Stomach (tissue), 4 donors: ENCODE results near the gene CALHM1.

Experiments
- POLR2AphosphoS5 ChIP-seq, 3 donors: sonication (generic); formaldehyde crosslinking; IDR thresholded peaks; one replicate each; pipeline ENCODE4 v1.6.1; 2016; ENCODE audit warnings: antibody characterized with exemption in 3 of 3
- TF ChIP-seq, protein P1 (sequence below), 7 experiments: fragments of 450-650 bp in 4 of 7; fragments of 200-600 bp in 3 of 7; sonication (generic) in 3 of 7; IDR thresholded peaks; one replicate each; pipeline ENCODE4 v1.5.1; 2016 to 2019; ENCODE audit warnings: antibody characterized with exemption in 7 of 7, control low read depth in 2 of 7, mild to moderate bottlenecking in 1 of 7

DNA sequence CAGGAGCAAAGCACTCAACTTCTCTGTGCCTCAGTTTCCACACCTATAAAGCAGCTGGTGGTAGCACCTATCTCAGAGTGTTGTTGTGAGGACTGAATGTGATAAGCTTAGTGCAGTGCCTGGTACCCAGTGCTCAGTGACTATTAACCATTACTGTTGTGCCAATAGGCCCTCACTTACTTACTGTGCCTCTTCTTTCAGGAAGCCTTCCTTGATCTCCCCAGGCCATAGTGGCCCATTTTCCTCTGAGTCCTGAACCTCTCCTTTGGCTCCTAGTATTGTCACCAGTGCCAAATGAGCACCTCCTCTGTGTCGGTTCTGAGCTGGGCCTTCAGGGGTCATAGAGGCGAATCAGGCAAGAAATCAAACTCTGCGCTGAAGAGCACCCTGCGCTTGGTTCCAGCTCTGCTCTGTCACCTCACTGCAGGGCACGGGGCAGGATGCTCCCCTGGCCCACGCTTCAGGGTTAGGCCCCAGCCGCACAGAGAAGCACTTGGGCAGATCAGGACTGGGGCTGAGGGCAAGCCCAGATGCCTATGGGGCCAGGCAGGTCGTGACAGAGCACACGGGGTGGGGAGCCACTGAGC is 2.5 kb downstream of the CALHM1 start:
- TF ChIP-seq, protein P1, sequence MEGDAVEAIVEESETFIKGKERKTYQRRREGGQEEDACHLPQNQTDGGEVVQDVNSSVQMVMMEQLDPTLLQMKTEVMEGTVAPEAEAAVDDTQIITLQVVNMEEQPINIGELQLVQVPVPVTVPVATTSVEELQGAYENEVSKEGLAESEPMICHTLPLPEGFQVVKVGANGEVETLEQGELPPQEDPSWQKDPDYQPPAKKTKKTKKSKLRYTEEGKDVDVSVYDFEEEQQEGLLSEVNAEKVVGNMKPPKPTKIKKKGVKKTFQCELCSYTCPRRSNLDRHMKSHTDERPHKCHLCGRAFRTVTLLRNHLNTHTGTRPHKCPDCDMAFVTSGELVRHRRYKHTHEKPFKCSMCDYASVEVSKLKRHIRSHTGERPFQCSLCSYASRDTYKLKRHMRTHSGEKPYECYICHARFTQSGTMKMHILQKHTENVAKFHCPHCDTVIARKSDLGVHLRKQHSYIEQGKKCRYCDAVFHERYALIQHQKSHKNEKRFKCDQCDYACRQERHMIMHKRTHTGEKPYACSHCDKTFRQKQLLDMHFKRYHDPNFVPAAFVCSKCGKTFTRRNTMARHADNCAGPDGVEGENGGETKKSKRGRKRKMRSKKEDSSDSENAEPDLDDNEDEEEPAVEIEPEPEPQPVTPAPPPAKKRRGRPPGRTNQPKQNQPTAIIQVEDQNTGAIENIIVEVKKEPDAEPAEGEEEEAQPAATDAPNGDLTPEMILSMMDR (IDR thresholded peaks at IDR 0.05), result no peak
- TF ChIP-seq POLR2AphosphoS5 (IDR thresholded peaks at IDR 0.05), result no peak
